IMR-90 (cell line): ENCODE results near the gene KRT71. TPM values are rescaled to one million over a fixed set of nuclear protein-coding genes. Genes with fewer than 3 reads are reported as not detected.
A peak's percentile ranks its signal among the peaks of the same experiment; 100 is the strongest.

Experiments
- ATAC-seq: fragments of 200-7000 bp; cut with Tn5 transposase; 2 replicates; pipeline ENCODE4 v1.9.1; 2020; ENCODE audit warnings: low read depth, mild to moderate bottlenecking, moderate library complexity
- BruUV-seq: library from RNA; stranded (reverse); fragments of 400-500 nt; replicated peaks from 2 replicates; lab custom pipeline; 2021; lab: Mats Ljungman, UMichigan
- CTCF ChIA-PET: fragments of 300-600 bp; formaldehyde crosslinking; extraction: SDS; loops from one replicate; lab custom pipeline; 2021; ENCODE audit warnings: antibody characterized with exemption; lab: Yijun Ruan, JAX
- POLR2A ChIA-PET: fragments of 300-600 bp; sonication (Branson Sonifier 250); formaldehyde crosslinking; loops from one replicate; lab custom pipeline; 2022; ENCODE audit warnings: antibody characterized with exemption; ENCODE audit not compliant: unreplicated experiment; lab: Charles Lee
- DNase-seq: peaks from one replicate; pipeline ENCODE4 v3.0.0; 2013
- H2AFZ ChIP-seq: replicated peaks from 2 replicates; pipeline ENCODE3; 2013; ENCODE audit warnings: low read length, mild to moderate bottlenecking; ENCODE audit not compliant: poor library complexity
- H2AK5ac ChIP-seq: 2 replicates; pipeline ENCODE4 v1.6.1; 2013; ENCODE audit warnings: low read depth, low read length, inconsistent platforms
- H2AK9ac ChIP-seq: replicated peaks from 2 replicates; pipeline ENCODE3; 2013; ENCODE audit warnings: mild to moderate bottlenecking, low read depth, low read length, moderate library complexity; ENCODE audit not compliant: poor library complexity
- H2BK120ac ChIP-seq: 2 replicates; pipeline ENCODE4 v1.6.1; 2013; ENCODE audit warnings: low read depth, low read length, inconsistent platforms
- H2BK15ac ChIP-seq: 3 replicates; pipeline ENCODE4 v1.6.1; 2013; ENCODE audit warnings: low read depth, low read length, inconsistent platforms
- H2BK20ac ChIP-seq: 2 replicates; pipeline ENCODE4 v1.6.1; 2013; ENCODE audit warnings: low read depth, mild to moderate bottlenecking, inconsistent platforms, low read length, moderate library complexity
- H2BK5ac ChIP-seq: 2 replicates; pipeline ENCODE4 v1.6.1; 2013; ENCODE audit warnings: mild to moderate bottlenecking, low read depth, low read length, inconsistent platforms; ENCODE audit not compliant: poor library complexity, severe bottlenecking
- H3K14ac ChIP-seq: replicated peaks from 2 replicates; pipeline ENCODE4 v1.6.1; 2013; ENCODE audit warnings: low read depth, low read length, inconsistent platforms
- H3K18ac ChIP-seq: 2 replicates; pipeline ENCODE4 v1.6.1; 2013; ENCODE audit warnings: low read depth, low read length, control low read depth
- H3K23ac ChIP-seq: 2 replicates; pipeline ENCODE4 v1.6.1; 2013; ENCODE audit warnings: low read depth, low read length, inconsistent platforms
- H3K27ac ChIP-seq: 2 replicates; pipeline ENCODE4 v1.5.1; 2013; ENCODE audit warnings: mild to moderate bottlenecking, control low read depth, low read length; ENCODE audit not compliant: insufficient read depth
- H3K27me3 ChIP-seq: 2 replicates; pipeline ENCODE4 v1.6.1; 2013; ENCODE audit warnings: low read length; ENCODE audit not compliant: control insufficient read depth, insufficient read depth
- H3K36me3 ChIP-seq: 2 replicates; pipeline ENCODE4 v1.6.1; 2013; ENCODE audit warnings: low read length, mixed read lengths; ENCODE audit not compliant: control insufficient read depth, insufficient read depth
- H3K4ac ChIP-seq: 2 replicates; pipeline ENCODE4 v1.6.1; 2013; ENCODE audit warnings: low read depth, low read length, inconsistent platforms
- H3K4me1 ChIP-seq: 2 replicates; pipeline ENCODE4 v1.6.1; 2013; ENCODE audit warnings: low read length, mixed read lengths; ENCODE audit not compliant: control insufficient read depth, insufficient read depth
- H3K4me2 ChIP-seq: 2 replicates; pipeline ENCODE4 v1.6.1; 2013; ENCODE audit warnings: low read depth, mild to moderate bottlenecking, control low read depth, low read length, moderate library complexity
- H3K4me3 ChIP-seq: 2 replicates; pipeline ENCODE4 v1.5.1; 2013; ENCODE audit warnings: low read depth, mild to moderate bottlenecking, control low read depth, low read length, moderate library complexity; ENCODE audit not compliant: insufficient read depth
- H3K56ac ChIP-seq: 2 replicates; pipeline ENCODE4 v1.6.1; 2013; ENCODE audit warnings: low read length, inconsistent platforms; ENCODE audit not compliant: insufficient read depth; ENCODE audit errors: extremely low read depth
- H3K79me1 ChIP-seq, 2 experiments: 2 replicates each; pipeline ENCODE4 v1.6.1; 2013; ENCODE audit warnings: low read length in 2 of 2, inconsistent platforms in 1 of 2, low read depth in 1 of 2
- H3K9ac ChIP-seq: 2 replicates; pipeline ENCODE4 v1.6.1; 2013; ENCODE audit warnings: low read depth, low read length, control low read depth
- H3K9me1 ChIP-seq: 2 replicates; pipeline ENCODE4 v1.6.1; 2013; ENCODE audit warnings: low read length, inconsistent platforms; ENCODE audit not compliant: insufficient read depth
- H3K9me3 ChIP-seq: 2 replicates; pipeline ENCODE4 v1.6.1; 2013; ENCODE audit warnings: low read length; ENCODE audit not compliant: control insufficient read depth, insufficient read depth
- H4K20me1 ChIP-seq: 2 replicates; pipeline ENCODE4 v1.6.1; 2013; ENCODE audit warnings: low read length, inconsistent platforms; ENCODE audit not compliant: insufficient read depth
- H4K5ac ChIP-seq: 2 replicates; pipeline ENCODE4 v1.6.1; 2013; ENCODE audit warnings: mild to moderate bottlenecking, low read depth, low read length, control low read depth
- H4K8ac ChIP-seq, 2 experiments: 2 replicates each; pipeline ENCODE4 v1.6.1; 2013; ENCODE audit warnings: low read depth in 2 of 2, low read length in 2 of 2, control low read depth in 1 of 2, inconsistent platforms in 1 of 2
- H4K91ac ChIP-seq: 2 replicates; pipeline ENCODE4 v1.6.1; 2013; ENCODE audit warnings: low read depth, low read length, inconsistent platforms; ENCODE audit not compliant: insufficient read depth
- CTCF ChIP-seq: conservative IDR thresholded peaks from 2 replicates; pipeline ENCODE4 v1.5.1; 2012; ENCODE audit warnings: mild to moderate bottlenecking, low read depth, low read length, improper control_type of control experiment
- MAFK ChIP-seq: IDR thresholded peaks from 2 replicates; pipeline ENCODE4 v1.6.1; 2012; ENCODE audit warnings: low read depth, low read length, improper control_type of control experiment
- NFE2L2 ChIP-seq: fragments of 150-350 bp; IDR thresholded peaks from 2 replicates; pipeline ENCODE4 v1.6.1; 2016; ENCODE audit warnings: low read depth, mild to moderate bottlenecking, low read length
- POLR2A ChIP-seq: IDR thresholded peaks from 2 replicates; pipeline ENCODE4 v1.6.1; 2012; ENCODE audit warnings: mild to moderate bottlenecking, low read depth, low read length
- SMC3 ChIP-seq: fragments of 150-350 bp; IDR thresholded peaks from 2 replicates; pipeline ENCODE4 v1.6.1; 2016; ENCODE audit warnings: low read depth, mild to moderate bottlenecking, antibody characterized with exemption, low read length, moderate library complexity
- USF2 ChIP-seq: fragments of 150-350 bp; IDR thresholded peaks from 2 replicates; pipeline ENCODE4 v1.6.1; 2017; ENCODE audit warnings: mild to moderate bottlenecking, antibody characterized with exemption, low read length, low read depth
- WGBS, 2 experiments: methylation state at CpG; one replicate each; pipeline versions ENCODE4 v1.1.5 to v1.1.7; 2013; ENCODE audit warnings: missing lambda C conversion rate in 2 of 2; ENCODE audit not compliant: insufficient read length in 1 of 2; ENCODE audit errors: extremely low coverage in 2 of 2; 5-methylcytosine and 5-hydroxymethylcytosine counted together
- dilution Hi-C: fragments of 300-500 bp; cut with HindIII; formaldehyde crosslinking; loops from one replicate; pipeline ENCODE4 v1.14.3; 2018; ENCODE audit warnings: low sequenced_read_pairs; ENCODE audit not compliant: unreplicated experiment
- in situ Hi-C: fragments of 300-500 bp; cut with MboI; formaldehyde crosslinking; loops from 3 replicates; pipeline ENCODE4 v1.14.3; 2019; ENCODE audit warnings: low sequenced_read_pairs, inconsistent platforms, mixed read lengths
- intact Hi-C: fragments of 100-400 bp; cut with micrococcal nuclease; formaldehyde crosslinking; loops from 2 replicates; pipeline ENCODE4 v1.10.0; 2022
- polyA plus RNA-seq, 3 experiments: library from polyadenylated mRNA; depleted of rRNA; stranded (reverse); fragments of >200 nt; gene quantifications; 2 replicates each; pipeline ENCODE4 v1.2.3, GENCODE V29; 2012; ENCODE audit warnings: low replicate concordance in 1 of 3
- total RNA-seq: library from RNA; depleted of rRNA; stranded (reverse); fragments of >200 nt; gene quantifications from 2 replicates; pipeline ENCODE4 v1.2.3, GENCODE V29; 2012

KRT71 gene
- total and polyA plus RNA-seq, 2 of the 4 experiments (the other 2 are of a cell fraction), result not detected

GRCh38 chr12:52499806-52500560 is 53.0 kb downstream of the KRT71 start:
- Histone ChIP-seq H3K56ac (no peak overlapping the region), H2BK5ac (no peak overlapping the region), H3K4me3 (no peak overlapping the region), H2AK5ac (no peak overlapping the region), H3K18ac (no peak overlapping the region), H2AK9ac (no peak overlapping the region), H4K20me1 (no peaks in the 10 kb centered on the region), H3K9ac (no peak overlapping the region), H3K4ac (no peak overlapping the region), H2AFZ (no peak overlapping the region), H3K4me2 (no peak overlapping the region), H4K8ac (no peak overlapping the region), H3K9me3 (no peaks in the 10 kb centered on the region), H2BK20ac (no peak overlapping the region), H3K36me3 (no peaks in the 10 kb centered on the region), H2BK120ac (no peak overlapping the region), H3K9me1 (no peaks in the 10 kb centered on the region), H2BK15ac (no peak overlapping the region), H4K91ac (no peak overlapping the region), H3K79me1 (no peaks in the 10 kb centered on the region), H4K5ac (no peak overlapping the region), H3K27ac (no peak overlapping the region), H3K4me1 (no peaks in the 10 kb centered on the region), H3K23ac (no peak overlapping the region), H3K14ac (no peak overlapping the region), H3K27me3 (peaks cover 3% of the 10 kb centered on the region)
- intact Hi-C loops (no loop called here), dilution Hi-C loops (no loop called here), in situ Hi-C loops (no loop called here)
- WGBS, 2 experiments, result no CpG with 5 or more reads among the region's 5 CpGs
- TF ChIP-seq MAFK (no peak), NFE2L2 (no peak), CTCF (no peak), USF2 (no peak), POLR2A (no peak), SMC3 (no peak)
- peak; percentile 34 for DNase-seq
- ChIA-PET POLR2A (no interaction called here), CTCF (no interaction called here)
- no peak for ATAC-seq
- BruUV-seq, result no TSS peak
